Stimulated activated CD4-positive, alpha-beta T cell treated with anti-CD3 and anti-CD28 coated beads, Interleukin-15, amount 100 ng/mL, for 48 hours (primary cell): ENCODE measurements around the gene NRARP.

ENCODE experiments used
- DNase-seq, 2 donors: peaks; one replicate each; pipeline ENCODE4 v3.0.0-alpha.2; 2020; ENCODE audit warnings: low read depth in 2 of 2

NRARP gene

GRCh38 chr9:137277329-137278041 lies 24.6 kb downstream of the NRARP start, which contains the start of gene TOR4A:
Gene TOR4A, plus strand, starts transcription at chr9:137277726. Its CDS starts 964 bp downstream, at chr9:137278690.
- DNase-seq, result no peak

- no peak for DNase-seq
These were observed 25.4 kb downstream of the NRARP start for GRCh38 chr9:137276473-137277328.

DNA sequence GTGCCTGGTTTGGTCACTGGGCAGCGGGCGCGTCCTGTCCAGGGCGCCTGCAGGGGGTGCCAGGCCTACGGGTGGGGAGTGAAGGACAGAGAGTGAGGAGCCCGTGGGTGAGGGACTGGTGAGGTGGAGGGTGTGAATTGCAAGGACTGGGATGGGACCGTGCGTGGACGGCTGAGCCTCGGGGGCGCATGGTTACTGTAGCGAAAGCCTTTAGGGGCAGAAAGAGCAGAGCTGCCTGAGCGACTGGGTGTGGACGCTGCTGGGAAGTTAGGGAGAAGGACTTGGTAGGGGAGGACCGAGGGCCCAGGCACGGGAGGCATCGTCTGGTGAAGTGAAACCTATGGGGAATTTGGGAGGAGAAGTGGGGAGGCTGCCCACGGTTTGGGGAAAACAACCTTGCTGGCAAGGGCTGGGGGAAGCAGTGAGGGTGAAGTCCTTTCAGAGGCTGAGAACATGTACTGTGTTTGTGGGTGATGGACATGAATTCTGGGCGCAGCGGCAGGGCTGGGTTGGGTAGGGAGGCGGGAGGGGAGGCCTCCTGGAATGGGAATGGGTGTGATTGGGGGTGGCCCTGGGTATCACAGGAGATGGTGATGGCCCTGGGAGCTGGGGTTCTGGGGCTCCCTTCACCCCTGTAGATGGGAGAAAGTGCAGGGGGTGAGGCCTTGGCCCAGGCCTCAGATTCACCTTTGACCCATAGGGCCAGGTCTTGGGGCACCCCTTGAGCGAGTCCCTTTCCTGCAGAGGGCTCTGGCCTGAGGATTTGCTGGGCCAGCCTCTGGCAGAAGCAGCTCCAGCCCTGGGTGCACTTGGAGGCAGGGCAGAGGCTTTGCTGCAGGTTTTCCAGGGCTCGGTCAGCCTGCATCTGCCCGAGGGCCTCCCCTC lies 26.2 kb downstream of the NRARP start:
- DNase-seq, result no peak

DNA sequence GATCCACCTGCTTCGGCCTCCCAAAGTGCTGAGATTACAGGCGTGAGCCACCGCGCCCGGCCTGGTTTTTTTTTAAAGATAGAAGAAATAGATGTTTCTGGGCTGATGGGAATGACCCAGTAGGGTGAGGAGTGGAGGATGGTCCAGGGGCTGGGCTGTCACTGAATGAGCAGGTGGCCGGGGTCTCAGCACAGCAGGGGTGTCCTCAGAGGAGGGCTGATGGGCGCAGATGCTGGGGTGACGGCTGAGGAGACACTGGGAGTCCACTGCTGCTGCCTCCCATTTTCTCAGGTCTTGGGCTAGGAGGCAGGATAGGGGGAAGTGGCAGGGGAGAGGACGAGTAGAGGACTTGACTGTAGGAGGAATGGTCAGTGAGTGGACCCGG lies 26.9 kb downstream of the NRARP start:
- no peak for DNase-seq

DNA sequence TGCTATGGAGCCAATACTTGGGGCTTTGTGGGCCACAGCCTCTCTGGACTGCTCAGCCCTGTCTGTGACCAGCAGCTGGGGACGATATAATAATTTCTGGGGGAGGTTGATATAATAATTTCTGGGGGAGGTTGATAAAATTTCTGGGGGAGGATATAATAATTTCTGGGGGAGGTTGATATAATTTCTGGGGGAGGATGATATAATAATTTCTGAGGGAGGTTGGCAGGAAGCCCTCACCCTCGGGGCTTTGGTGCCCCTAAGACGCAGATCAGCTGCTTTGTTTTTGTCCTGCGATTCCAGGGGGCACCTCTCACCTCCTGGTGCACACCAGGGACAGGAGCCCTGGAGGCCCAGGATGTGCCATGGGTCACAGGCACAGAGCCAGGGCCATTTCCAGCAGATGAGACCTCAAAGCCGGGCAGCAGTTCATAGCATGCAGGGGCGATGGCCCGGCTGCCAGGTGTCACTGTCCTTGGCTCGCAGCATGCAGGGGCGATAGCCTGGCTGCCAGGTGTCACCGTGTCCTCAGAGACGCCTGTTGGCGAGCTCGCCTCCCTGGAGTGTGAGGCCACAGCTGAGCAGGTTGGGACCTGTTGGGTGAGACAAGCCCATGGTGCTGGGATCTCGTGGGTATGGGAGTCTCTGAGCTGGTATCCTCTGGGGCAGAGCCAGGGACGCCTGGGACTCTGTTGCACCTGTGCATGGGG lies 28.3 kb downstream of the NRARP start:
- DNase-seq, result no peak

- no peak for DNase-seq
These were observed 29.0 kb downstream of the NRARP start for GRCh38 chr9:137273095-137273490.

DNA sequence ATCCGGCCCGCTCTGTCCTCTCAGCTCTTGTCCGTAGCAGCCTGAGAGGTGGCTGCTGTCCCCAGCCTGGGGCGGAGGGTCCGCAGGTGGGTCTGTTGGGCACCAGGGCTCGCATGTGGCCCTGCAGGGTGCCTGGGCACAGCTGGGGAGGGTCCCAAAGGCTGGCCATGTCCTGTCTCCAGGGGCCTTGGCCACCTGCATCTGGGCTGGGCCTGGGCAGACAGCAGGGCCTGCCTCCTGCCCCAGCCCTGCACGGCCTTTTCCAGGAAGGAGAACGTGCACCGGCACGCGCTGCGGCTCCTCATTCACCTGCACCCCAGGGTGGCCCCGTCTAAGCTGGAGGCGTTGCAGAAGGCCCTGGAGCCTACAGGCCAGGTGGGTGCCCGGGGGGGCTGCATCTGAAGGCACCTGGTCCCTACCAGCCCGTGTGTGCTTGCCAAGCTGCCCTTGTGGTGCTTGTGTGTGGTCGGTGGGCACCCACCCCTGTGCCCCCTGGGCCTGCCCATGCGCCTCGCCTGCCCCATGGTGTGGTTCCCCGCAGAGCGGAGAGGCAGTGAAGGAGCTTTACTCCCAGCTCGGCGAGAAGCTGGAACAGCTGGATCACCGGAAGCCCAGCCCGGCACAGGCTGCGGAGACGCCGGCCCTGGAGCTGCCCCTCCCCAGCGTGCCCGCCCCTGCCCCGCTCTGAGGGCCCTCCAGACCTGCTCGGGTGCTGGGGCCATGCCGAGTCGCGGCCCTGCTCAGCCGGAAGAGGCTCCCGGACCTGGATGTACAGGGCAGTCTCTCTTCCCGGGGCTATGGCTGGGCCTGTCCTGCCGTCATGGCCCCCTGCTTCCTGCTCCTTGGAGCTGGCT lies 29.6 kb downstream of the NRARP start:
- DNase-seq, result no peak

GRCh38 chr9:137271696-137272076 lies 30.4 kb downstream of the NRARP start:
- no peak for DNase-seq

DNA sequence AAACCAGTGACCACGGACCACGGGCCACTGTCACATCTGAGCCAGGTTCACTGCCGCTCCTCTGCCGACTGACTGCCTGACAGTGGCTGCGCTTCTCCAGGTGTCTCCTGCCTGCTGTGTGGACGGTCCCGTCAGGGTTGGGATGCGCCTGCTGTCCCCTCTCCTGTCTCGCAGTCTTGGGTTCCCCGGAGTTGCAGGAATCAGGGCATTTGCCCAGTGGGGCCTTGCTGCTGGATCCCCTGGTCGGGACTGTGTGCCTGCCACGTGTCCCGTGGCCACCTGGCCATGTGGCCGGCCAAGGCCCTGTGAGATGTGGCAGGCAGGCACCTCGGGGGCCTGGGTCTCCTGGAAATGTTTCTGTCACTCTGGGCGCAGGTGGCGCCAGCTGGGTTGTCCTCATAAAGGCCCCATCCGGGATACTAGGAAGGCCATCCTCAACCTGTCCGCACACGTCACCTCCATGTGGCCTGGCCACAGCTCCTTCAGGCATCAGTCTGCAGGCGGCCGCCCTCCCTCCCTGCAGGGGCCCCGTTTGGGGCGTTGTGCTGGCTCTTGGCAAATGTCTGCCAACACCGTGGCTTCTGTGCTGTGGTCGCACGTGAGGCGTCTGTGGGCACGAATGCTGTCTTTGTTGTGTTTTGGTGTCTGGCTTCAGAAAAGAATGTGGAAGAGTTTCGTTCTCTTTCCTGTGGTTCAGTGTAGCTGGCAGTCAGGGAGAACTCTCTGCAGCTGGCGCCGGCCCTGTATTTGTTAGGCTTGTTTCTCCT lies 31.0 kb downstream of the NRARP start:
- DNase-seq, result no peak

- DNase-seq, result no peak
These were observed 32.8 kb downstream of the NRARP start for GRCh38 chr9:137269231-137269772.

DNA sequence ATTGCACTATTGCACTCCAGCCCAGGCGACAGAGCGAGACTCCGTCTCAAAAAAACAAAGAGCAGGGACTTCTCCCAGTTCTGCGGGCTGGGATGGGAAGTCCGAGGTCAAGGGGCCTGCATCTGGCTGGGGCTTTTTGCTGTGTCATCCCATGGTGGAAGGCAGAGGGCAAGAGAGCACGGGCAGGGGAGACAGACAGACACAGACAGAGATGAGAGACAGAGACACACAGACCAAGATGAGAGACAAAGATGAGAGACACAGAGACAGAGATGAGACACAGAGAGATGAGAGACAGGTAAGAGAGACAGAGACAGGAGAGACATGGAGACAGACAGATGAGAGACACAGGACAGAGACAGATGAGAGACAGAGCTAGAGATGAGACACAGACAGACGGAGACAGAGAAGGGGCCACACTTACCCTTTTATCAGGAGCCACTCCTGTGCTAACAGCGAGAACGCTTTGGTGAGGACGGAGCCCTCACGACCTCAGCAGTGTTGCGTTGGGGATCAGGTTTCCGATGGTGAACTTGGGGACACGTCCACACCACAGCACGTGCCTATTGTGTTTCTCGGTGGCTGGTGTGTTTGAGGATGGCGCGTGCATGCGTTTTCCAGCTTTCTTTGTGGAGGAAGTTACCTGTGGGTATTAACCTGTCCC lies 33.4 kb downstream of the NRARP start:
- no peak for DNase-seq

- no peak for DNase-seq
These were observed 34.1 kb downstream of the NRARP start for GRCh38 chr9:137267933-137268355.

DNA sequence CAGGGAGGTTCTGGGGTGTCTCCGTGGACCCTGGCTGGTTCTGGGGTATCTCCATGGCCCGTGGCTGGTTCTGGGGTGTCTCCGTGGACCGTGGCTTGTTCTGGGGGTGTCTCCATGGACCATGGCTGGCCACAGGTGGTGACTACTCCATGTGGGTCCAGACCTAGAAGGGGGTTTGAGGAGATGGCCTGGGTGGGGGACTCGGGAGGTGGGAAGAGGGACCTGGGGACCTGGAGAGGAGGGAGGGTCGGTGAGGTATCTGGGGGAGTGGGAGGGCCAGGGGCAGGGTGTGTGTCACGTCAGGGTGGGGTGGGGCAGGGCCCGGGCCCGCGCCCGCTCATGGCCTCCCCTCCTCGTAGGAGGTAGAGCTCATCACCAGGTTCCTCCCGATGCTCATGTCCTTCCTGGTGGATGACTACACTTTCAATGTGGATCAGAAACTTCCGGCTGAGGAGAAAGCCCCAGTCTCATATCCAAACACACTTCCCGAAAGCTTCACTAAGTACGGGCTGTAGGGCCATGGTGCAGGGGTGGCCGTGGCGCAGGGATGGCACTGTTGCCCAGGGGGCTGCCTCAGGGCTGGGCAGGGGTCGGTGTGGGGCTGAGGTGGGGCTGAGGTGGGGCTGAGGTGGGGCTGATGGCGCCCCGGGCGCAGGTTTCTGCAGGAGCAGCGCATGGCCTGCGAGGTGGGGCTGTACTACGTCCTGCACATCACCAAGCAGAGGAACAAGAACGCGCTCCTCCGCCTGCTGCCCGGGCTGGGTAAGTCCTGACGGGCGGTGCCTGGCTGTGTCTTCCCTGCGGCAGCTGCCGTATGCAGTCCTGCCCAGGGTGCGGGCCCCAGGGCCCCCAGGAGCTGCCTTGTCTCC lies 35.3 kb downstream of the NRARP start:
- no peak for DNase-seq

GRCh38 chr9:137266162-137266527 lies 35.9 kb downstream of the NRARP start:
- no peak for DNase-seq

DNA sequence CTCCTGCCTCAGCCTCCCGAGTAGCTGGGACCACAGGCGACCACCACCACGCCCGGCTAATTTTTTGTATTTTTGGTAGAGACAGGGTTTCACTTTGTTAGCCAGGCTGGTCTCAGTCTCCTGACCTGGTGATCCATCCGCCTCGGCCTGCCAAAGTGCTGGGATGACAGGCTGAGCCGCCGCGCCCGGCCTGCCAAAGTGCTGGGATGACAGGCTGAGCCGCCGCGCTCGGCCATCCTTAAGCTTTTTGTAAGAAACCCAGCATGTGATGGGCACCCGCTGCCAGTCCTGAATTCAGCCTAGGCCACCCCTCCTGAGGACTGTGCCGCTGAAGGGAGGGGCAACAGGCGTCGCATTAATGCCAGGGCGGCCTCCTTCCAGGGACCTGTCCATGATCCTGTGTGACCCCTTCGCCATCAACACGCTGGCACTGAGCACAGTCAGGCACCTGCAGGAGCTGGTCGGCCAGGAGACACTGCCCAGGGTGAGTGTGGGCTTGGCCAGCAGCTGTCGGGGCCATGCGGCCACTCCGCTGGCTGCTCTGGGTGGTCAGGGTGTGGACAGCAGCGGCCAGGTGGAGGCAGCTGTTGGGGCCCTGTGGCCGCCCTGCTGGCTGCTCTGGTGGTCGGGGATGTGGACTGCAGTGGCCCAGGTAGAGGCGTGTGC lies 36.4 kb downstream of the NRARP start:
- DNase-seq, result no peak

DNA sequence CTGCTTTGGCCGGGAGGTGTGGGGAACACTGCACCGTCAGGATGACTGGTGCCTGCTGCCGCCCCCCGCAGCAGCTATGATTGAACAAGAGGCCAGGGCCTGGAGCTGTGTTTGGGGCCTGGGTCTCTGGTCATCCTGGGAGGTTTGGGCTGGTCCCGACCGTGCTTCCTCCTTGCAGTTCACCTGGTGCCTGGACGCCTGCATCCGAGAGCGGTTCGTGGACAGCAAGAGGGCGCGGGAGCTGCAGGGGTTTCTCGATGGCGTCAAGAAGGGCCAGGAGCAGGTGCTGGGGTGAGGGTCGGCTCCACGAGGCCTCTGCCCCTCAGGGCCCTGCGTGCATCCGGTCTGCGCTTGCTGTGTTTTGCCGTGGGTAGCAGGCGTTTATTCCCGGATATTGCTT lies 38.0 kb downstream of the NRARP start:
- DNase-seq, result no peak

GRCh38 chr9:137263506-137263905 lies 38.6 kb downstream of the NRARP start:
- no peak for DNase-seq

- no peak for DNase-seq
These were observed 39.2 kb downstream of the NRARP start for GRCh38 chr9:137262909-137263285.
